GM21717 (cell line): ENCODE measurements around the gene NFKBIE.

Source experiments
- ATAC-seq: cut with Tn5 transposase; IDR thresholded peaks from one replicate; pipeline ENCODE4 v1.9.1; 2021; ENCODE audit warnings: mild to moderate bottlenecking, moderate library complexity; ENCODE audit not compliant: unreplicated experiment

Gene NFKBIE

DNA sequence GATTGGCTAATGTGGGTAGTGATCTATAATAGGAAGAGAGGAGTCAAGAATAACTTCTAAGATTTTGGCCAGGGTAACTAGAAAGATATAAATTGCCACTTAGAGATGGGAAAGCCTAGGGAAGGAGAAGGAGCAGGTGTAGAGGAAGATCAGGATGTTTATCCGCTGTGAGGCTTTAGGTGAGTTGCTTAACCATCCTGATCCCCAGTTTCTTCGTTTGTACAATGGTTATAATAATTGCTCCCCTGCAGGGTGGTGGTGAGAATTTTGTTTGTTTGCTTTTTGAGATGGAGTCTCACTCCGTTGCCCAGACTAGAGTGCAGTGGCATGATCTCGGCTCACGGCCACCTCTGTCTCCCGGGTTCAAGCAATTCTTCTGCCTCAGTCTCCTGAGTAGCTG, 51.0 kb downstream of the NFKBIE start:
- ATAC-seq = no peak

DNA sequence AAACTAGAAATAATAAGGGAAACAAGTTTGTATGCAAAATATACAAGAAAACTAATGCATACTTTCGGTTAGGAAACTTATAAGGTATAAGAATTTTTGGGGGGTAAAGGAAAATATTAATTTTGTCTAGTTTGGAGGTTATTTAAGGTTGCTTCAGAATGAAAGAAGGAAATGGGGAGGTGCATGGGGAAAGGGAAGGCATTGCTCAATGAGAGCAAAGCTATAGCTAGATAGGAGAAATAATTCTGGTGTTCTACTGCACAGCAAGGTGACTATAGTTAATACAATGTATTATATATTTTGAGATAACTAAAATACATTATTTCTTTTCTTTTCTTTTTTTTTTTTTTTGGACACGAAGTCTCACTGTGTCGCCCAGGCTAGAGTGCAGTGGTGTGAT, 54.1 kb downstream of the NFKBIE start:
- no peak for ATAC-seq
